ENCODE measurements around the gene CFAP46.

- TF ChIP-seq CTCF (conservative IDR thresholded peaks at IDR 0.05; ENCODE audit: low read length): no peak
- TF ChIP-seq EZH2phosphoT487 (IDR thresholded peaks at IDR 0.05; ENCODE audit: borderline replicate concordance, low read depth, low read length): no peak
Observed at GRCh38 chr10:132932461-132933307, 9.7 kb downstream of the CFAP46 start.
